ENCODE data around the gene LHFPL6.

- TF ChIP-seq, protein P1, sequence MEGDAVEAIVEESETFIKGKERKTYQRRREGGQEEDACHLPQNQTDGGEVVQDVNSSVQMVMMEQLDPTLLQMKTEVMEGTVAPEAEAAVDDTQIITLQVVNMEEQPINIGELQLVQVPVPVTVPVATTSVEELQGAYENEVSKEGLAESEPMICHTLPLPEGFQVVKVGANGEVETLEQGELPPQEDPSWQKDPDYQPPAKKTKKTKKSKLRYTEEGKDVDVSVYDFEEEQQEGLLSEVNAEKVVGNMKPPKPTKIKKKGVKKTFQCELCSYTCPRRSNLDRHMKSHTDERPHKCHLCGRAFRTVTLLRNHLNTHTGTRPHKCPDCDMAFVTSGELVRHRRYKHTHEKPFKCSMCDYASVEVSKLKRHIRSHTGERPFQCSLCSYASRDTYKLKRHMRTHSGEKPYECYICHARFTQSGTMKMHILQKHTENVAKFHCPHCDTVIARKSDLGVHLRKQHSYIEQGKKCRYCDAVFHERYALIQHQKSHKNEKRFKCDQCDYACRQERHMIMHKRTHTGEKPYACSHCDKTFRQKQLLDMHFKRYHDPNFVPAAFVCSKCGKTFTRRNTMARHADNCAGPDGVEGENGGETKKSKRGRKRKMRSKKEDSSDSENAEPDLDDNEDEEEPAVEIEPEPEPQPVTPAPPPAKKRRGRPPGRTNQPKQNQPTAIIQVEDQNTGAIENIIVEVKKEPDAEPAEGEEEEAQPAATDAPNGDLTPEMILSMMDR (IDR thresholded peaks at IDR 0.05; ENCODE audit: low read depth, low read length): no peak
- TF ChIP-seq POLR2A (IDR thresholded peaks at IDR 0.05; ENCODE audit: extremely low read depth, insufficient read length): no peak
- TF ChIP-seq, protein P2, sequence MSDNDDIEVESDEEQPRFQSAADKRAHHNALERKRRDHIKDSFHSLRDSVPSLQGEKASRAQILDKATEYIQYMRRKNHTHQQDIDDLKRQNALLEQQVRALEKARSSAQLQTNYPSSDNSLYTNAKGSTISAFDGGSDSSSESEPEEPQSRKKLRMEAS (IDR thresholded peaks at IDR 0.05; ENCODE audit: low read depth, low read length): no peak
Observed at GRCh38 chr13:39578821-39579291, 24.1 kb downstream of the LHFPL6 start.
